ENCODE data around the gene SEC22C. TPM values are rescaled to one million over a fixed set of nuclear protein-coding genes. Genes with fewer than 3 reads are reported as not detected.

Gene SEC22C
- total RNA-seq, 4 donors from 2014 or later, result 30.5 to 56.4 (median 38.7) TPM

GRCh38 chr3:42505128-42505848 lies 76.5 kb downstream of the SEC22C start:
- TF ChIP-seq CTCF (IDR thresholded peaks at IDR 0.05) (no peak), POLR2A (IDR thresholded peaks at IDR 0.05) (peak; percentile 45 to 80)
- Histone ChIP-seq H3K36me3 (no peaks in the 10 kb centered on the region), H3K4me1 (peaks cover 0 to 70% (median 19%) of the 10 kb centered on the region in 4 donors), H3K4me3 (peak overlapping the region in 2 of 4 donors; percentile 26 to 30), H3K27me3 (no peaks in the 10 kb centered on the region), H3K9me3 (no peaks in the 10 kb centered on the region), H3K27ac (peak overlapping the region in 3 of 4 donors; percentile 69 to 95 (median 89))
- peak in 2 of 3 donors; percentile 79 to 81 for DNase-seq

GRCh38 chr3:42504334-42505127 lies 77.2 kb downstream of the SEC22C start:
- TF ChIP-seq POLR2A (IDR thresholded peaks at IDR 0.05) (no peak), CTCF (IDR thresholded peaks at IDR 0.05) (no peak)

GRCh38 chr3:42503957-42504333 lies 77.8 kb downstream of the SEC22C start:
- Histone ChIP-seq H3K27ac (peak overlapping the region in 3 of 4 donors; percentile 69 to 95 (median 89)), H3K27me3 (no peaks in the 10 kb centered on the region), H3K4me3 (peak overlapping the region in 2 of 4 donors; percentile 75 to 80), H3K36me3 (no peaks in the 10 kb centered on the region), H3K9me3 (no peaks in the 10 kb centered on the region), H3K4me1 (peaks cover 0 to 57% (median 15%) of the 10 kb centered on the region in 4 donors)
- TF ChIP-seq POLR2A (IDR thresholded peaks at IDR 0.05), result no peak
- TF ChIP-seq CTCF (IDR thresholded peaks at IDR 0.05), result no peak
- peak in 2 of 3 donors; percentile 41 to 48 for DNase-seq

More at GRCh38 chr3:42504334-42505127, 77.2 kb downstream of the SEC22C start:
- H3K4me3 ChIP-seq, result peak overlapping the region in 2 of 4 donors; percentile 75 to 80
- H3K27me3 ChIP-seq, result no peaks in the 10 kb centered on the region
- no peaks in the 10 kb centered on the region for H3K9me3 ChIP-seq
- peaks cover 0 to 63% (median 17%) of the 10 kb centered on the region in 4 donors for H3K4me1 ChIP-seq
- peak overlapping the region in 3 of 4 donors; percentile 69 to 95 (median 89) for H3K27ac ChIP-seq
- H3K36me3 ChIP-seq, result no peaks in the 10 kb centered on the region
- DNase-seq, result peak in 2 of 3 donors; percentile 53 to 83

GRCh38 chr3:42503251-42503924 lies 78.4 kb downstream of the SEC22C start:
- Histone ChIP-seq H3K4me1 (peaks cover 0 to 51% (median 12%) of the 10 kb centered on the region in 4 donors), H3K27ac (peak overlapping the region; percentile 69 to 95 (median 80))

More at GRCh38 chr3:42503251-42503924, 78.4 kb downstream of the SEC22C start:
- Histone ChIP-seq H3K36me3 (no peaks in the 10 kb centered on the region), H3K9me3 (no peaks in the 10 kb centered on the region), H3K27me3 (no peaks in the 10 kb centered on the region), H3K4me3 (peak overlapping the region; percentile 52 to 80 (median 65))
- DNase-seq, result peak in 1 of 3 donors; percentile 45
- TF ChIP-seq CTCF (IDR thresholded peaks at IDR 0.05) (no peak), POLR2A (IDR thresholded peaks at IDR 0.05) (no peak)
